WTC11 (cell line): ENCODE results near the gene GUCY2C. TPM values are rescaled to one million over a fixed set of nuclear protein-coding genes. Genes with fewer than 3 reads are reported as not detected.

Source experiments
- ATAC-seq: fragments of 200-7000 bp; cut with Tn5 transposase; 2 replicates; pipeline ENCODE4 v1.10.0; 2021; ENCODE audit warnings: mild to moderate bottlenecking, moderate library complexity
- CTCF ChIA-PET: fragments of 300-600 bp; sonication (Branson Sonifier 250); formaldehyde crosslinking; loops from one replicate; lab custom pipeline; 2021; ENCODE audit warnings: antibody characterized with exemption; lab: Charles Lee
- POLR2A ChIA-PET: fragments of 350-600 bp; sonication (Branson Sonifier 250); formaldehyde crosslinking; loops from one replicate; lab custom pipeline; 2021; ENCODE audit warnings: antibody characterized with exemption; lab: Charles Lee
- DNase-seq: peaks from one replicate; pipeline ENCODE4 v3.0.0; 2021; ENCODE audit warnings: low spot score
- H3K27ac Mint-ChIP-seq: 2 replicates; pipeline ENCODE4 v1.8.0; 2021; ENCODE audit warnings: mixed read lengths
- H3K27me3 Mint-ChIP-seq: 2 replicates; pipeline ENCODE4 v1.8.0; 2021; ENCODE audit warnings: low read depth, mild to moderate bottlenecking, moderate library complexity, mixed read lengths
- H3K36me3 Mint-ChIP-seq: 2 replicates; pipeline ENCODE4 v1.8.0; 2021; ENCODE audit warnings: mixed read lengths
- H3K4me1 Mint-ChIP-seq: 2 replicates; pipeline ENCODE4 v1.8.0; 2022; ENCODE audit warnings: mixed read lengths
- H3K4me3 Mint-ChIP-seq: 2 replicates; pipeline ENCODE4 v1.8.0; 2021; ENCODE audit warnings: mild to moderate bottlenecking, moderate library complexity, mixed read lengths
- H3K9me3 Mint-ChIP-seq: 2 replicates; pipeline ENCODE4 v1.8.0; 2021; ENCODE audit warnings: mixed read lengths
- AFF4 ChIP-seq: sonication (generic); formaldehyde crosslinking; IDR thresholded peaks from 2 replicates; pipeline ENCODE4 v1.8.1; 2023; ENCODE audit warnings: mild to moderate bottlenecking, missing genetic modification reagents, borderline replicate concordance
- ATF1 ChIP-seq: sonication (generic); formaldehyde crosslinking; IDR thresholded peaks from 2 replicates; pipeline ENCODE4 v1.8.1; 2023; ENCODE audit warnings: mild to moderate bottlenecking, moderate library complexity, missing genetic modification reagents
- ATF2 ChIP-seq: sonication (generic); formaldehyde crosslinking; IDR thresholded peaks from 2 replicates; pipeline ENCODE4 v1.8.1; 2022; ENCODE audit warnings: low read depth, missing genetic modification reagents, borderline replicate concordance
- ETV6 ChIP-seq: sonication (generic); formaldehyde crosslinking; IDR thresholded peaks from 2 replicates; pipeline ENCODE4 v1.8.1; 2022; ENCODE audit warnings: mild to moderate bottlenecking, missing genetic modification reagents
- OVOL2 ChIP-seq: fragments of 250-450 bp; sonication (Bioruptor Pico); IDR thresholded peaks from 2 replicates; pipeline ENCODE4 v1.9.0; 2021; ENCODE audit warnings: mild to moderate bottlenecking, borderline replicate concordance
- PRRX2 ChIP-seq: fragments of 250-450 bp; sonication (Bioruptor Pico); IDR thresholded peaks from 2 replicates; pipeline ENCODE4 v1.8.0; 2021; ENCODE audit warnings: mild to moderate bottlenecking
- ZNF416 ChIP-seq: fragments of 250-450 bp; sonication (Bioruptor Pico); IDR thresholded peaks from 2 replicates; pipeline ENCODE4 v1.9.0; 2021; ENCODE audit warnings: mild to moderate bottlenecking, inconsistent platforms
- ZNF671 ChIP-seq: fragments of 250-450 bp; sonication (Bioruptor Pico); IDR thresholded peaks from 2 replicates; pipeline ENCODE4 v1.8.0; 2021; ENCODE audit warnings: mild to moderate bottlenecking
- total RNA-seq: library from RNA; stranded (reverse); gene quantifications from 3 replicates; pipeline ENCODE4 v1.2.3, GENCODE V29; 2021
- TF ChIP-seq, protein P1 (sequence below): sonication (generic); formaldehyde crosslinking; IDR thresholded peaks from 2 replicates; pipeline ENCODE4 v1.8.1; 2022; ENCODE audit warnings: mild to moderate bottlenecking, missing genetic modification reagents, moderate library complexity, borderline replicate concordance
- TF ChIP-seq, protein P2 (sequence below): sonication (generic); formaldehyde crosslinking; IDR thresholded peaks from 2 replicates; pipeline ENCODE4 v1.8.1; 2023; ENCODE audit warnings: mild to moderate bottlenecking, missing genetic modification reagents
- TF ChIP-seq, protein P3 (sequence below): sonication (generic); formaldehyde crosslinking; IDR thresholded peaks from 2 replicates; pipeline ENCODE4 v1.8.1; 2023; ENCODE audit warnings: mild to moderate bottlenecking, missing genetic modification reagents, moderate library complexity
- TF ChIP-seq, protein P4 (sequence below): fragments of 250-450 bp; sonication (Bioruptor Pico); IDR thresholded peaks from 2 replicates; pipeline ENCODE4 v1.8.0; 2021; ENCODE audit warnings: mild to moderate bottlenecking
- TF ChIP-seq, protein P5 (sequence below): sonication (generic); formaldehyde crosslinking; IDR thresholded peaks from 2 replicates; pipeline ENCODE4 v1.8.1; 2022; ENCODE audit warnings: missing genetic modification reagents, borderline replicate concordance
- TF ChIP-seq, protein P6 (sequence below): fragments of 250-450 bp; sonication (Bioruptor Pico); IDR thresholded peaks from 2 replicates; pipeline ENCODE4 v1.9.0; 2021; ENCODE audit warnings: mild to moderate bottlenecking, borderline replicate concordance
- TF ChIP-seq, protein P7 (sequence below): sonication (generic); formaldehyde crosslinking; IDR thresholded peaks from 2 replicates; pipeline ENCODE4 v1.8.1; 2023; ENCODE audit warnings: mild to moderate bottlenecking, missing genetic modification reagents

The GUCY2C gene
- total RNA-seq, 1 experiment from 2014 or later, result 3.9 TPM

DNA sequence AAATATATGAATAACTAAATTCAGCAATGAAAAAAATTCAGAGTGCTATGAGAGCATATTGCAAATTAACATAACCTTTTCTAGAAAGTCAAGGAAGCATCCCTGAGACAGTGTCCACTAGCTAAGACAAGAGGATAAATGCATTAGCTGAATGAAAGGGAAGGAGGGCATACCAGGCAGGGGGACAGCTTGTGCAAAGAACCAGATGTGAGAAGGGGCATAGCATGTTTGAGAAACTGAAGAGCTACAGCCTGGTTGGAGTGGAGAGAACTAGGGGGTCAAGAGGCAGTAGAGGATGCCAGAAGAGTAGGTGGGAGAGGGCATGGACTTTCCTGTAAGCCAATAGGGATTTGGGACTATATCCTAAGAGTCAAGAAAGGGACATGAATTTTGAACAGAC is 2.2 kb upstream of the GUCY2C start:
- H3K4me3 Mint-ChIP-seq, result no peak overlapping the region
- H3K36me3 Mint-ChIP-seq, result peaks cover 78% of the 10 kb centered on the region
- ChIA-PET CTCF (interaction anchor here (1.0 kb wide), 1 partner anchor 18 kb away, joined by 3 read pairs; no protein-coding TSS in a partner anchor), POLR2A (interaction anchor here (0.8 to 1.1 kb wide), 3 partner anchors 12 to 75 kb away, joined by 3 read pairs; no protein-coding TSS in a partner anchor)
- H3K27me3 Mint-ChIP-seq, result peaks cover 13% of the 10 kb centered on the region
- peak; percentile 6; the same call in 1 of the 2 replicates for ATAC-seq
- no peak for TF ChIP-seq ATF2 (CRISPR knock-in tag)
- TF ChIP-seq, protein P1, sequence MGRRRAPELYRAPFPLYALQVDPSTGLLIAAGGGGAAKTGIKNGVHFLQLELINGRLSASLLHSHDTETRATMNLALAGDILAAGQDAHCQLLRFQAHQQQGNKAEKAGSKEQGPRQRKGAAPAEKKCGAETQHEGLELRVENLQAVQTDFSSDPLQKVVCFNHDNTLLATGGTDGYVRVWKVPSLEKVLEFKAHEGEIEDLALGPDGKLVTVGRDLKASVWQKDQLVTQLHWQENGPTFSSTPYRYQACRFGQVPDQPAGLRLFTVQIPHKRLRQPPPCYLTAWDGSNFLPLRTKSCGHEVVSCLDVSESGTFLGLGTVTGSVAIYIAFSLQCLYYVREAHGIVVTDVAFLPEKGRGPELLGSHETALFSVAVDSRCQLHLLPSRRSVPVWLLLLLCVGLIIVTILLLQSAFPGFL, result no peak
- TF ChIP-seq, protein P2, sequence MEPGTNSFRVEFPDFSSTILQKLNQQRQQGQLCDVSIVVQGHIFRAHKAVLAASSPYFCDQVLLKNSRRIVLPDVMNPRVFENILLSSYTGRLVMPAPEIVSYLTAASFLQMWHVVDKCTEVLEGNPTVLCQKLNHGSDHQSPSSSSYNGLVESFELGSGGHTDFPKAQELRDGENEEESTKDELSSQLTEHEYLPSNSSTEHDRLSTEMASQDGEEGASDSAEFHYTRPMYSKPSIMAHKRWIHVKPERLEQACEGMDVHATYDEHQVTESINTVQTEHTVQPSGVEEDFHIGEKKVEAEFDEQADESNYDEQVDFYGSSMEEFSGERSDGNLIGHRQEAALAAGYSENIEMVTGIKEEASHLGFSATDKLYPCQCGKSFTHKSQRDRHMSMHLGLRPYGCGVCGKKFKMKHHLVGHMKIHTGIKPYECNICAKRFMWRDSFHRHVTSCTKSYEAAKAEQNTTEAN (CRISPR knock-in tag), result no peak
- TF ChIP-seq PRRX2 (CRISPR knock-in tag), result no peak
- TF ChIP-seq, protein P3, sequence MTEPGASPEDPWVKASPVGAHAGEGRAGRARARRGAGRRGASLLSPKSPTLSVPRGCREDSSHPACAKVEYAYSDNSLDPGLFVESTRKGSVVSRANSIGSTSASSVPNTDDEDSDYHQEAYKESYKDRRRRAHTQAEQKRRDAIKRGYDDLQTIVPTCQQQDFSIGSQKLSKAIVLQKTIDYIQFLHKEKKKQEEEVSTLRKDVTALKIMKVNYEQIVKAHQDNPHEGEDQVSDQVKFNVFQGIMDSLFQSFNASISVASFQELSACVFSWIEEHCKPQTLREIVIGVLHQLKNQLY, result no peak
- TF ChIP-seq OVOL2 (CRISPR knock-in tag), result no peak
- TF ChIP-seq, protein P4, sequence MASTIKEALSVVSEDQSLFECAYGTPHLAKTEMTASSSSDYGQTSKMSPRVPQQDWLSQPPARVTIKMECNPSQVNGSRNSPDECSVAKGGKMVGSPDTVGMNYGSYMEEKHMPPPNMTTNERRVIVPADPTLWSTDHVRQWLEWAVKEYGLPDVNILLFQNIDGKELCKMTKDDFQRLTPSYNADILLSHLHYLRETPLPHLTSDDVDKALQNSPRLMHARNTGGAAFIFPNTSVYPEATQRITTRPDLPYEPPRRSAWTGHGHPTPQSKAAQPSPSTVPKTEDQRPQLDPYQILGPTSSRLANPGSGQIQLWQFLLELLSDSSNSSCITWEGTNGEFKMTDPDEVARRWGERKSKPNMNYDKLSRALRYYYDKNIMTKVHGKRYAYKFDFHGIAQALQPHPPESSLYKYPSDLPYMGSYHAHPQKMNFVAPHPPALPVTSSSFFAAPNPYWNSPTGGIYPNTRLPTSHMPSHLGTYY (CRISPR knock-in tag), result no peak
- no peak for TF ChIP-seq AFF4 (CRISPR knock-in tag)
- TF ChIP-seq, protein P5, sequence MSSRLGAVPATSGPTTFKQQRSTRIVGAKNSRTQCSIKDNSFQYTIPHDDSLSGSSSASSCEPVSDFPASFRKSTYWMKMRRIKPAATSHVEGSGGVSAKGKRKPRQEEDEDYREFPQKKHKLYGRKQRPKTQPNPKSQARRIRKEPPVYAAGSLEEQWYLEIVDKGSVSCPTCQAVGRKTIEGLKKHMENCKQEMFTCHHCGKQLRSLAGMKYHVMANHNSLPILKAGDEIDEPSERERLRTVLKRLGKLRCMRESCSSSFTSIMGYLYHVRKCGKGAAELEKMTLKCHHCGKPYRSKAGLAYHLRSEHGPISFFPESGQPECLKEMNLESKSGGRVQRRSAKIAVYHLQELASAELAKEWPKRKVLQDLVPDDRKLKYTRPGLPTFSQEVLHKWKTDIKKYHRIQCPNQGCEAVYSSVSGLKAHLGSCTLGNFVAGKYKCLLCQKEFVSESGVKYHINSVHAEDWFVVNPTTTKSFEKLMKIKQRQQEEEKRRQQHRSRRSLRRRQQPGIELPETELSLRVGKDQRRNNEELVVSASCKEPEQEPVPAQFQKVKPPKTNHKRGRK (CRISPR knock-in tag), result no peak
- TF ChIP-seq ETV6, result no peak
- H3K27ac Mint-ChIP-seq, result peak overlapping the region; percentile 43
- peaks cover 28% of the 10 kb centered on the region for H3K4me1 Mint-ChIP-seq
- DNase-seq, result no peak
- peaks cover 11% of the 10 kb centered on the region for H3K9me3 Mint-ChIP-seq

GRCh38 chr12:14695715-14696141 is 671 bp downstream of the GUCY2C start:
- ChIA-PET CTCF (no interaction called here), POLR2A (no interaction called here)
- DNase-seq (no peak), ATAC-seq (peak; percentile 5; the same call in 1 of the 2 replicates)
- H3K27ac Mint-ChIP-seq, result peak overlapping the region; percentile 40; the same call in 1 of the 2 replicates
- H3K27me3 Mint-ChIP-seq, result peaks cover 20% of the 10 kb centered on the region
- peaks cover 58% of the 10 kb centered on the region for H3K36me3 Mint-ChIP-seq
- H3K4me3 Mint-ChIP-seq, result no peak overlapping the region
- peaks cover 11% of the 10 kb centered on the region for H3K9me3 Mint-ChIP-seq
- peaks cover 27% of the 10 kb centered on the region for H3K4me1 Mint-ChIP-seq
- TF ChIP-seq, protein P6, sequence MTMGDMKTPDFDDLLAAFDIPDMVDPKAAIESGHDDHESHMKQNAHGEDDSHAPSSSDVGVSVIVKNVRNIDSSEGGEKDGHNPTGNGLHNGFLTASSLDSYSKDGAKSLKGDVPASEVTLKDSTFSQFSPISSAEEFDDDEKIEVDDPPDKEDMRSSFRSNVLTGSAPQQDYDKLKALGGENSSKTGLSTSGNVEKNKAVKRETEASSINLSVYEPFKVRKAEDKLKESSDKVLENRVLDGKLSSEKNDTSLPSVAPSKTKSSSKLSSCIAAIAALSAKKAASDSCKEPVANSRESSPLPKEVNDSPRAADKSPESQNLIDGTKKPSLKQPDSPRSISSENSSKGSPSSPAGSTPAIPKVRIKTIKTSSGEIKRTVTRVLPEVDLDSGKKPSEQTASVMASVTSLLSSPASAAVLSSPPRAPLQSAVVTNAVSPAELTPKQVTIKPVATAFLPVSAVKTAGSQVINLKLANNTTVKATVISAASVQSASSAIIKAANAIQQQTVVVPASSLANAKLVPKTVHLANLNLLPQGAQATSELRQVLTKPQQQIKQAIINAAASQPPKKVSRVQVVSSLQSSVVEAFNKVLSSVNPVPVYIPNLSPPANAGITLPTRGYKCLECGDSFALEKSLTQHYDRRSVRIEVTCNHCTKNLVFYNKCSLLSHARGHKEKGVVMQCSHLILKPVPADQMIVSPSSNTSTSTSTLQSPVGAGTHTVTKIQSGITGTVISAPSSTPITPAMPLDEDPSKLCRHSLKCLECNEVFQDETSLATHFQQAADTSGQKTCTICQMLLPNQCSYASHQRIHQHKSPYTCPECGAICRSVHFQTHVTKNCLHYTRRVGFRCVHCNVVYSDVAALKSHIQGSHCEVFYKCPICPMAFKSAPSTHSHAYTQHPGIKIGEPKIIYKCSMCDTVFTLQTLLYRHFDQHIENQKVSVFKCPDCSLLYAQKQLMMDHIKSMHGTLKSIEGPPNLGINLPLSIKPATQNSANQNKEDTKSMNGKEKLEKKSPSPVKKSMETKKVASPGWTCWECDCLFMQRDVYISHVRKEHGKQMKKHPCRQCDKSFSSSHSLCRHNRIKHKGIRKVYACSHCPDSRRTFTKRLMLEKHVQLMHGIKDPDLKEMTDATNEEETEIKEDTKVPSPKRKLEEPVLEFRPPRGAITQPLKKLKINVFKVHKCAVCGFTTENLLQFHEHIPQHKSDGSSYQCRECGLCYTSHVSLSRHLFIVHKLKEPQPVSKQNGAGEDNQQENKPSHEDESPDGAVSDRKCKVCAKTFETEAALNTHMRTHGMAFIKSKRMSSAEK (CRISPR knock-in tag), result 0 out of 2 replicates have a peak, but pooled peaks have one; percentile 68
- TF ChIP-seq, protein P7, sequence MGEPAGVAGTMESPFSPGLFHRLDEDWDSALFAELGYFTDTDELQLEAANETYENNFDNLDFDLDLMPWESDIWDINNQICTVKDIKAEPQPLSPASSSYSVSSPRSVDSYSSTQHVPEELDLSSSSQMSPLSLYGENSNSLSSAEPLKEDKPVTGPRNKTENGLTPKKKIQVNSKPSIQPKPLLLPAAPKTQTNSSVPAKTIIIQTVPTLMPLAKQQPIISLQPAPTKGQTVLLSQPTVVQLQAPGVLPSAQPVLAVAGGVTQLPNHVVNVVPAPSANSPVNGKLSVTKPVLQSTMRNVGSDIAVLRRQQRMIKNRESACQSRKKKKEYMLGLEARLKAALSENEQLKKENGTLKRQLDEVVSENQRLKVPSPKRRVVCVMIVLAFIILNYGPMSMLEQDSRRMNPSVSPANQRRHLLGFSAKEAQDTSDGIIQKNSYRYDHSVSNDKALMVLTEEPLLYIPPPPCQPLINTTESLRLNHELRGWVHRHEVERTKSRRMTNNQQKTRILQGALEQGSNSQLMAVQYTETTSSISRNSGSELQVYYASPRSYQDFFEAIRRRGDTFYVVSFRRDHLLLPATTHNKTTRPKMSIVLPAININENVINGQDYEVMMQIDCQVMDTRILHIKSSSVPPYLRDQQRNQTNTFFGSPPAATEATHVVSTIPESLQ, result no peak
- peak; percentile 10; the same call in 1 of the 2 replicates for TF ChIP-seq ZNF416 (CRISPR knock-in tag)
- 0 out of 2 replicates have a peak, but pooled peaks have one; percentile 40 for TF ChIP-seq ZNF671
- TF ChIP-seq ATF1 (CRISPR knock-in tag), result no peak
